Ramos (cell line): Measurements from ENCODE around the gene KRTAP5-2.

Source experiments
- in situ Hi-C: fragments of 300-500 bp; cut with MboI; formaldehyde crosslinking; loops from one replicate; pipeline ENCODE4 v1.14.3; 2022; ENCODE audit warnings: low sequenced_read_pairs; ENCODE audit not compliant: unreplicated experiment

KRTAP5-2 gene

DNA sequence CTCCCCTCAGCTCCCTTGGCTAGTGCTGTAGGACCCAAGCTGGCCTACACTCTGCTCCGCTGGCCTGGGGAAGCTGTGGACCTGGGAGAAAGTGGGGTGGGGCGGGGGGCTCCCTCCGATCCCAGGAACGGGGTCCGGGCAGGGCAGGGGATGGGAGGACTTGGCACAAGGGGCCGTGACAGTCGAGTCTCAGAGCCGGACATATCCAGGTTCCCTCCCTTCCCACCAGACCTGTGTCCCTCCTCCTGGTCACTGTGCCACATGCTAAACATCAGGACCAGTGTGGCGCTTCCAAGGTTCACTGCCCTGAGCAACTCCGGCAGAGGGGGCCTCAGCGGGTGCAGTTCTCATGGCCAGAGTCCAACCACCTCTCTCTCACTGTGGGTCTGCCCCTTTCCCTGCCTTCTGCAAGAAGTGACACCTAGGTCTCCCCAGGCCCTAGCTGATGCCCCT is 28.1 kb downstream of the KRTAP5-2 start:
- in situ Hi-C loops, result no loop called here

DNA sequence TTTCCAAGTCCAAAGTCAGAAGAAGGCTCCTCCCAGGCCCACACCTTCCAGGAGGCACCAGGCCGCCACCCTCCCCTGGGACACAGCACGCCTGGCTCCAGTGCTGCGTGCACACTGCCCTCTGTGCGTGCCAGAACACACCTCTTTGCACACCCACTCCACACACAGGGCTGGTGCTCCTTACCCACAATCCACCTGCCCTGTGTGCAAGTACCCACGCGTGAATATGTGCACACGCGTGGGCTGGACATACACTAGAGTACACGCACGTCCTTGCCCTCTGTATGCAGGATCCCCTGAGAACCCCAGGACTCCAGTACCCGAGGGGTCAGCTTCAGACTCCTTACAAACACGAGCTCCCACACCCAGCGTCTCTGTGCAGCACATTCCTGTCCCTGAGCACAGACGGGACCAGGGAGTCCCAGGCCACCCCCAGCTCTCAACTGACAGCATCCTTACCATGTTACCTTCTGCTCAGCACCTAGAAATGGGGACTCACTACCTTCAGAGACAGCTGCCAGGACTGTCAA is 28.8 kb downstream of the KRTAP5-2 start:
- in situ Hi-C loops, result loop anchor here (10.0 kb wide), 1 partner anchor 55 kb away; the partner anchor contains the start of genes KRTAP5-4 and KRTAP5-5

- in situ Hi-C loops, result loop anchor here (10.0 kb wide), 1 partner anchor 56 kb away; the partner anchor contains the start of genes KRTAP5-4 and KRTAP5-5
Observed at GRCh38 chr11:1568441-1568911, 29.6 kb downstream of the KRTAP5-2 start.

DNA sequence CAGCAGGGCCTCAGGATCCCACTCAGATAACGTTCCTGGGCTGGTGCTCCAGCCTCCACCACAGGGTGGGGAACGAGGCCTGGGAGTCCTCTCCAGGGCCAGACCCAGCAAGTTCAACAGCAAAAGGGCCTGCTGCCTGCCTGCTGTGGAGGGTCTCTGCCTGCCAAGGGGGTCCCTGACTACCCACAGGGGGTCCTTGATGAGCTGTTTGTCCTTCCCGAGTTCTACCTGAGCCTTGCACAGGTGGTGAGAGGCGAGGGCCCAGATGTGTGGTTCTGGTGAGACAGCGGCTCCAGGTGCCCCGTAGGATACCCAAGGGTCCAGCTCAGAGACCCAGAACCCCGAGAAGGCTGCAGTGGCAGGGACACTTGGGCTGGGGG is 30.4 kb downstream of the KRTAP5-2 start:
- in situ Hi-C loops, result loop anchor here (10.0 kb wide), 1 partner anchor 57 kb away; the partner anchor contains the start of genes KRTAP5-4 and KRTAP5-5

- in situ Hi-C loops, result loop anchor here (10.0 kb wide), 1 partner anchor 58 kb away; the partner anchor contains the start of genes KRTAP5-4 and KRTAP5-5
Observed at GRCh38 chr11:1567052-1567720, 30.9 kb downstream of the KRTAP5-2 start.

DNA sequence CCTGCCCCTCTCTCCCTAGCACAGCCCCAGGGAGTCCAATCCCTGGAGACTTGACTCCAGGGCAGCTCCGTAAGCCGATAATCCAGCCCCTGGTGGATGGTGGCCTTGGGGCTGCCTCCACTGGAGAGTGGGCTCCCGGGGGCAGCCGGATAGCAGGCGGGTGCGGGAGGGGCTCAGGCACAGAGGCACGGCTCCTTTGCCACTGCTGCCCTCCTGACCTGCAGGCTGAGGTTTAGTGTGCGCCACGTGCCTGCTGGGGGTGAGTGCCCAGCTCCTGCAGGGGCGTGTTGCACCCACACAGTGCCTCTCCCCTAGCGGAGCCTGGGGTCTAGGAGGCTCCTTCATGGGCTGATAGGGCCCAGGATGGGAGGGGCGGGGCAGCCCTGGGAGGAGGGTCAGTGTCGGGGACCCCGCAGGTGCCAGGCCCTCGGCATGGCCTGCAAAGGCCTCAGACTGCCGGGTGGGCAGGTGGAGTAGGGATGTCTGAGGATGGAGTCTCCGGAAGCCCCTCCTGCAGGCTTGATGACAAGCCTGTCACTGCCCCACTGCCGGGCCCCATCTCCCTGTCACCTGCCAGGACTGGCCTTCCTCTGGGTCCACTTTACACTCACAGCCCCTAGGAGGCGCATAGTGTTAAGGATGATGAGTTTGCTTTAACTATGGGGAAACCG is 31.6 kb downstream of the KRTAP5-2 start:
- in situ Hi-C loops, result loop anchor here (10.0 kb wide), 1 partner anchor 58 kb away; the partner anchor contains the start of genes KRTAP5-4 and KRTAP5-5

DNA sequence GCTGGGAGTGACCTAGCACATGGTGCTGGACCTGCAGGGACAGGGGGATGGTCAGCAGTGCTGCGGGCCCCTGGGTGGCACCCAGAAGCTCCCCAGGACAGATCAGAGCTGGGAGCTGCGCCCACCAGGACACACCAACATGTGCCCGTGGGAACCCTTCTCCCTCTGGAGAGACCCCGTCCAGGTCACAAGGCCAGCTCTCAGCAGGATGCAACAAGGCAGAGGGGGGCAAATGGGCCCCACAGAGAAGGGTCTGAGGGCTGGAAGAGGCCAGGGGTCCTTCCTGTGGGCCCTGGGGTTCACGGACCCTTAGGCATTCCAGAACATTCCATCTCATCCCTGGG is 32.2 kb downstream of the KRTAP5-2 start:
- in situ Hi-C loops, result loop anchor here (10.0 kb wide), 1 partner anchor 59 kb away; the partner anchor contains the start of genes KRTAP5-4 and KRTAP5-5

GRCh38 chr11:1565173-1565903 is 32.8 kb downstream of the KRTAP5-2 start:
- in situ Hi-C loops, result loop anchor here (10.0 kb wide), 1 partner anchor 59 kb away; the partner anchor contains the start of genes KRTAP5-4 and KRTAP5-5

- in situ Hi-C loops, result loop anchor here (10.0 kb wide), 1 partner anchor 60 kb away; the partner anchor contains the start of genes KRTAP5-4 and KRTAP5-5
Observed at GRCh38 chr11:1564535-1565172, 33.4 kb downstream of the KRTAP5-2 start.

GRCh38 chr11:1563697-1564534 is 34.2 kb downstream of the KRTAP5-2 start:
- in situ Hi-C loops, result loop anchor here (10.0 kb wide), 1 partner anchor 61 kb away; the partner anchor contains the start of genes KRTAP5-4 and KRTAP5-5

GRCh38 chr11:1563149-1563638 is 34.9 kb downstream of the KRTAP5-2 start:
- in situ Hi-C loops, result loop anchor here (10.0 kb wide), 1 partner anchor 62 kb away; the partner anchor contains the start of genes KRTAP5-4 and KRTAP5-5

GRCh38 chr11:1562469-1563148 is 35.5 kb downstream of the KRTAP5-2 start:
- in situ Hi-C loops, result loop anchor here (10.0 kb wide), 1 partner anchor 62 kb away; the partner anchor contains the start of genes KRTAP5-4 and KRTAP5-5

GRCh38 chr11:1561955-1562354 is 36.1 kb downstream of the KRTAP5-2 start:
- in situ Hi-C loops, result loop anchor here (10.0 kb wide), 1 partner anchor 63 kb away; the partner anchor contains the start of genes KRTAP5-4 and KRTAP5-5

- in situ Hi-C loops, result loop anchor here (10.0 kb wide), 1 partner anchor 64 kb away; the partner anchor contains the start of genes KRTAP5-4 and KRTAP5-5
Observed at GRCh38 chr11:1561266-1561665, 36.8 kb downstream of the KRTAP5-2 start.

GRCh38 chr11:1560649-1561251 is 37.3 kb downstream of the KRTAP5-2 start:
- in situ Hi-C loops, result loop anchor here (10.0 kb wide), 1 partner anchor 64 kb away; the partner anchor contains the start of genes KRTAP5-4 and KRTAP5-5

DNA sequence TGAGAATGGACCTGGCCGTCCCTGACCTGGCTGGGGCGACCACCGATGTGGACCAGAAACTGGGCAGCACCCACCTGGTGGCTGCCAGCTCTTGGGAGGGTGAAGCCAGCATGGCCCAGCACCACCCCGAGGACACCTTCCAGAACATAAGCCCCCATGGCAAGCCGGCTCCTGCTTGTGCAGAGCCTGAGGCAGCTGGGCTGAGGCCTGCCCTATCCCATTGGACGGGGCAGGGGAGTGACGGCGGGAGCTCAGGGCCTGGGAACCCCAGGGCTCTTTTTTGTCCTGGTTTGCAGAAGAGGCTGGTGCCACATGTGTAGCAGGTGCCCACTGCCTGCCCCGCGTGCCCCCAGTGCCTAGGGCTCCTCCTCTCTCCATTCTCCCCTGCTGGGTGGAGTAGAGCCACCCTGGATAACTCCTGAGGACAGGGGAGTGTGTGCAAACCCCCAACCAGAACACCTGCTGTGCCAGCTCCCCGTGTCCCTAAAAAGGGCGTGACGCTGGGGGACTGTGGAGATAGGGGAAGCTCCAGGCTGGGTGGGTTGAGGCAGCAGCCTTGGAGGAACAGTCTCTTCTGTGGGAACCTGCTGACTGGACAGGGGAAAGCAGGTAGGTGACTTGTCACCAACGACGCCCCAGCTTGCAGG is 38.0 kb downstream of the KRTAP5-2 start:
- in situ Hi-C loops, result loop anchor here (10.0 kb wide), 1 partner anchor 65 kb away; the partner anchor contains the start of genes KRTAP5-4 and KRTAP5-5
